ENCODE results near the gene SMIM33.

GRCh38 chr5:139494256-139494655 lies 23.5 kb downstream of the SMIM33 start:
- TF ChIP-seq EZH2 (IDR thresholded peaks at IDR 0.05; ENCODE audit: low read depth) = no peak
- TF ChIP-seq CTCF (conservative IDR thresholded peaks at IDR 0.05) = no peak
